ENCODE data around the gene PIF1.

The PIF1 gene

DNA sequence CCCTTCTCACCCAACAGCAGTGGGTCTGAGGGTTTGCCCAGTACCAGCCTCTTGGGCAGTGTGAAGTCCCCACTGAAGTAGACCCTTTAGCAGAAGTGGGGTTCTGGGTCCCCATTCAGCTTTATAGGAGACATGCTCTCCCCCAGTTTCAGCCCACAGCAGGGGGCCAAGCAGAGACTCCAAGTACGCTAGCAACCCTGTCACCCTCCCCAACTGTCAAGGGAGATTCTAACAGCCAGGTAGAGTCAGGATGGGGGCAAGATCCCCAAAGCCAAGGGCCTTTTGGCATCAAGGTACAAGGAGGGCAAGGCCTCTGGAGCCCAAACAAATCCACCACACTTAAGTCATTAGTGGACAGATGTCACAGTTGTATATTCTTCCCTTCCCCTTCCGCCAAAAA is 51.8 kb downstream of the PIF1 start:
- no peak for DNase-seq

DNA sequence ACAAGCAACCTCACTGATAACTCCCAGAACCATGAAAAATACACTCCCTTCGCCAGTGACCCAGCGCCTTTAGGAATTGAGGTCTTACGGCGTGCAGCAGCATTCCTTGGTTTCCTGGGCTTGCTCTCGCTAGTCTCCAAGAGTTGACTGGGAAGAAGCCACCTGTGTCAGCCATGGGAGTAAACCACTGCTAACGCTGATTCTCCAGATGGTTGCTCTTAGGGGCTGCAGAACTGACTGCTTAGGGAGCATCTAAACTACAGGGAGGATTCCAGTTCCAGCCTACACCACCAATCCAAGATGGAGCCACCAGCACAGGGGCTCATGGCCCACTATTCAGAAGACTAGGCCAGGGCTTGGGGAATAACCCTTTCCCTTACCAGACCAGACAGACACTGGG is 52.5 kb downstream of the PIF1 start:
- no peak for DNase-seq

DNA sequence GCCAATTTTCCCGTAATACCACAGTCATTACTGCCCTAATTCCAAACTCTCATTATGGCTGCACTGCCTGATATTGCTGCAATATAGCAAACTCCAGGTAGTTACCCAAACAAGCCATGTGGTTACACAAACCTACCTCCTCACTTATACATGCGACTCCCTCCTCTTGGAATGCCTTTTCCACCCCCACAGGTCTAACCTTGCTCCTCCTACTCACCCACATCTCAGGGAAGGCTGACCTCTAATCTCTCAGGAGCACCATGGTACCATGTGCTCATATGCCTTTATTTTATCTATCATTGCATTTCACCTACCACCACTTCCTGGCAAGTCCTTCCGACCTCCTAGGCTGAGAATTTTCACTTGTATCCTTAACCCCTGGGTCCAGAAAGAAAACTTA is 53.0 kb downstream of the PIF1 start:
- DNase-seq, result no peak

DNA sequence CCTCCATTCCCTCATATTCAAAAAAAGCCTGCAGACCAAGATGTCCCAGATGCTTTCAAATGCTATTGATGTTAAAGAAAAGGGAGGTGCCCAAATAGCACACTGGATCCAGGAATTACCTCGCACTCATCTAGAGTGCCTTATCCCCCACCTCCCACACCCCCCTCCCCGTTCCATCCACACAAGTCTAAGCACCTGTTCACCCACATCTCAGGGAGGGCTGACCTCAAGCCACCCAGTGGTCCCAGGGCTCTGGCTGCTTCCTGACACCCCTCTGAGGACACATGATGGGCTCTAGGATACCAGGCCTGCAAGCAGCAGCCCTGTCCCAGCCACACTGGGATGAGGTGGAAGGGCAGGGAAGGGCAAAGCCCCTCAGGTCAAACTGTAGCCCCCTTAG is 54.8 kb downstream of the PIF1 start:
- no peak for DNase-seq

- no peak for DNase-seq
These were observed 58.2 kb downstream of the PIF1 start for GRCh38 chr15:64767203-64767602.

DNA sequence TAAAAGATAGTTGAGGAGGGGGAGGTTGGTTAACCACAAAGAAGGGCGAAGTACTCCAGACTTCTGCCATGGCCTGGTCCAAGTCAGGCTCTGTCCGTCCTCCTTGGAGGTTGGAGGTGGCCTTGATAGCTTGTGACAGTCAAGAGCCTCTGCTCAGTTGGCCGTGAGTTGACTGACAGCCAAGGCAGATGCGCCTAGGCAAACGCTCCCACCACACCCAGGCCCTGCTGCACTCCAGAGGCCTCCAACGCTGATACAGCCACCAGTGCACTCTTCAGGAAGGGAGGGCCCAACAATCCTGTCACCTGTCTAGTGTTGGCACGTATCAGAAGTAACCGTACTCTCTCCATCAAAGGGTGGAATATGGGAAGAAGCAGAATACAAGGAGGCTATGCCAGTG is 59.4 kb downstream of the PIF1 start:
- no peak for DNase-seq
